HCT116 (cell line): ENCODE measurements around the gene PRKN. TPM values are rescaled to one million over a fixed set of nuclear protein-coding genes. Genes with fewer than 3 reads are reported as not detected.

Source experiments
- ATAC-seq: fragments of 200-7000 bp; cut with Tn5 transposase; 2 replicates; pipeline ENCODE4 v1.9.1; 2020; ENCODE audit warnings: mild to moderate bottlenecking, moderate library complexity
- BruUV-seq: library from RNA; stranded (reverse); fragments of 400-500 nt; replicated peaks from 2 replicates; lab custom pipeline; 2021; lab: Mats Ljungman, UMichigan
- CTCF ChIA-PET: fragments of 300-600 bp; sonication (Branson Sonifier 250); formaldehyde crosslinking; loops from one replicate; lab custom pipeline; 2021; ENCODE audit warnings: antibody characterized with exemption; lab: Charles Lee
- POLR2A ChIA-PET: fragments of 300-600, 350-600 bp; sonication (Branson Sonifier 250); formaldehyde crosslinking; loops from one replicate; lab custom pipeline; 2021; ENCODE audit warnings: antibody characterized with exemption; lab: Charles Lee
- RAD21 ChIA-PET, 2 experiments: fragments of 300-600 bp; sonication (Branson Sonifier 250); formaldehyde crosslinking; loops; one replicate each; lab custom pipeline; 2023; ENCODE audit warnings: low total read pairs in 2 of 2; ENCODE audit not compliant: uncharacterized antibody in 2 of 2, unreplicated experiment in 2 of 2, low non-redundant PET in 1 of 2; lab: Charles Lee
- DNase-seq: peaks from one replicate; pipeline ENCODE4 v3.0.0-alpha.2; 2010; ENCODE audit warnings: low read depth, low spot score
- H2AFZ ChIP-seq: fragments of 200-600 bp; shearing (Covaris generic), sonication (generic); 2 replicates; pipeline ENCODE4 v1.6.1; 2017; ENCODE audit warnings: low read depth, mixed run types, mixed read lengths, antibody characterized with exemption, low read length; ENCODE audit not compliant: poor library complexity, severe bottlenecking
- H3K27ac ChIP-seq: 2 replicates; pipeline ENCODE4 v1.5.1; 2012; ENCODE audit warnings: low read depth, low read length
- H3K27me3 ChIP-seq: fragments of 200-600 bp; sonication (generic); 2 replicates; pipeline ENCODE4 v1.6.1; 2016; ENCODE audit warnings: mixed run types, low read length, mixed read lengths; ENCODE audit not compliant: insufficient read depth
- H3K36me3 ChIP-seq, 2 experiments: fragments of 200-500 bp in 1 of 2; fragments of 200-600 bp in 1 of 2; sonication (Bioruptor generic) in 1 of 2; sonication (generic) in 1 of 2; 2 replicates each; pipeline versions ENCODE4 v1.5.1 to v1.6.1; 2014 to 2016; ENCODE audit warnings: low read length in 2 of 2, inconsistent platforms in 1 of 2, mixed read lengths in 1 of 2, mixed run types in 1 of 2; ENCODE audit not compliant: insufficient read depth in 2 of 2, control insufficient read depth in 1 of 2
- H3K4me1 ChIP-seq, 2 experiments: fragments of 200-600 bp in 1 of 2; sonication (generic) in 1 of 2; 2 replicates each; pipeline versions ENCODE4 v1.5.1 to v1.6.1; 2012 to 2017; ENCODE audit warnings: low read length in 2 of 2, inconsistent platforms in 1 of 2, mild to moderate bottlenecking in 1 of 2, mixed read lengths in 1 of 2, mixed run types in 1 of 2, moderate library complexity in 1 of 2; ENCODE audit not compliant: insufficient read depth in 2 of 2, control insufficient read depth in 1 of 2
- H3K4me2 ChIP-seq: fragments of 200-600 bp; sonication (generic); 2 replicates; pipeline ENCODE4 v1.6.1; 2017; ENCODE audit warnings: mixed run types, low read length, mixed read lengths
- H3K4me3 ChIP-seq, 2 experiments: fragments of 200-600 bp in 1 of 2; sonication (generic) in 1 of 2; replicated peaks in 1 of 2; 2 replicates each; pipeline ENCODE4 v1.5.1; 2011 to 2016; ENCODE audit warnings: low read length in 2 of 2, control low read depth in 1 of 2, low read depth in 1 of 2, mild to moderate bottlenecking in 1 of 2, mixed read lengths in 1 of 2, mixed run types in 1 of 2
- H3K79me2 ChIP-seq: fragments of 200-600 bp; sonication (generic); 2 replicates; pipeline ENCODE4 v1.6.1; 2017; ENCODE audit warnings: mild to moderate bottlenecking, mixed run types, low read length, moderate library complexity, mixed read lengths; ENCODE audit not compliant: insufficient read depth
- H3K9ac ChIP-seq: fragments of 200-600 bp; sonication (generic); 2 replicates; pipeline ENCODE4 v1.6.1; 2016; ENCODE audit warnings: low read length, mixed read lengths
- H3K9me2 ChIP-seq: fragments of 200-600 bp; sonication (generic), shearing (Covaris generic); 2 replicates; pipeline ENCODE4 v1.6.1; 2017; ENCODE audit warnings: mixed run types, mild to moderate bottlenecking, moderate library complexity; ENCODE audit not compliant: insufficient read depth
- H3K9me3 ChIP-seq, 2 experiments: fragments of 200-500 bp in 1 of 2; fragments of 200-600 bp in 1 of 2; sonication (Bioruptor generic) in 1 of 2; sonication (generic) in 1 of 2; 2 replicates each; pipeline ENCODE4 v1.6.1; 2014 to 2017; ENCODE audit warnings: low read length in 2 of 2, mixed read lengths in 2 of 2, inconsistent platforms in 1 of 2, low read depth in 1 of 2, mild to moderate bottlenecking in 1 of 2, mixed run types in 1 of 2, moderate library complexity in 1 of 2; ENCODE audit not compliant: control insufficient read depth in 1 of 2, insufficient read depth in 1 of 2
- H4K20me1 ChIP-seq: fragments of 200-600 bp; sonication (generic), shearing (Covaris generic); 2 replicates; pipeline ENCODE4 v1.6.1; 2017; ENCODE audit warnings: mixed run types, mild to moderate bottlenecking, moderate library complexity; ENCODE audit not compliant: insufficient read depth
- ATF3 ChIP-seq: IDR thresholded peaks from 2 replicates; pipeline ENCODE4 v1.6.1; 2012
- CBX3 ChIP-seq: IDR thresholded peaks from 2 replicates; pipeline ENCODE4 v1.6.1; 2012; ENCODE audit warnings: low read depth
- CEBPB ChIP-seq: IDR thresholded peaks from 2 replicates; pipeline ENCODE4 v1.6.1; 2012; ENCODE audit warnings: low read depth
- ELF1 ChIP-seq: IDR thresholded peaks from 2 replicates; pipeline ENCODE4 v1.6.1; 2012; ENCODE audit warnings: low read depth, borderline replicate concordance
- EZH2 ChIP-seq: fragments of 200-600 bp; sonication (generic); IDR thresholded peaks from 2 replicates; pipeline ENCODE4 v1.6.1; 2017; ENCODE audit warnings: antibody characterized with exemption, mixed run types
- FOSL1 ChIP-seq: IDR thresholded peaks from 2 replicates; pipeline ENCODE4 v1.6.1; 2012; ENCODE audit warnings: low read depth
- JUND ChIP-seq: IDR thresholded peaks from 2 replicates; pipeline ENCODE4 v1.6.1; 2012
- MAX ChIP-seq: IDR thresholded peaks from 2 replicates; pipeline ENCODE4 v1.6.1; 2012
- POLR2AphosphoS5 ChIP-seq: IDR thresholded peaks from 2 replicates; pipeline ENCODE4 v1.6.1; 2011; ENCODE audit warnings: mild to moderate bottlenecking, low read depth, low read length, moderate library complexity
- RAD21 ChIP-seq: IDR thresholded peaks from 2 replicates; pipeline ENCODE4 v1.6.1; 2012; ENCODE audit warnings: low read depth, mild to moderate bottlenecking
- SIN3A ChIP-seq: IDR thresholded peaks from 2 replicates; pipeline ENCODE4 v1.6.1; 2012; ENCODE audit warnings: low read depth
- SP1 ChIP-seq: IDR thresholded peaks from 2 replicates; pipeline ENCODE4 v1.6.1; 2012; ENCODE audit warnings: low read depth
- YY1 ChIP-seq: IDR thresholded peaks from 2 replicates; pipeline ENCODE4 v1.6.1; 2011; ENCODE audit warnings: low read length, low read depth, moderate library complexity, mild to moderate bottlenecking; ENCODE audit not compliant: insufficient replicate concordance; ENCODE audit errors: extremely low read depth
- ZBTB33 ChIP-seq: IDR thresholded peaks from 2 replicates; pipeline ENCODE4 v1.6.1; 2011; ENCODE audit warnings: mild to moderate bottlenecking, low read length, moderate library complexity; ENCODE audit not compliant: insufficient replicate concordance; ENCODE audit errors: extremely low read depth
- ZNF274 ChIP-seq: fragments of 200-500 bp; sonication (Bioruptor generic); IDR thresholded peaks from 2 replicates; pipeline ENCODE4 v1.6.1; 2014; ENCODE audit warnings: mild to moderate bottlenecking, low read depth, low read length, inconsistent platforms
- intact Hi-C: fragments of 100-400 bp; cut with micrococcal nuclease; formaldehyde crosslinking; loops from 2 replicates; pipeline ENCODE4 v1.10.0; 2022
- total RNA-seq: library from RNA; stranded (reverse); gene quantifications from one replicate; pipeline ENCODE4 v1.2.1, GENCODE V29; 2021; ENCODE audit not compliant: unreplicated experiment
- TF ChIP-seq, protein P1 (sequence below), 3 experiments: fragments of 200-600 bp in 1 of 3; sonication (generic) in 1 of 3; IDR thresholded peaks in 2 of 3; conservative IDR thresholded peaks in 1 of 3; 2 replicates each; pipeline ENCODE4 v1.5.1; 2012 to 2017; ENCODE audit warnings: low read depth in 2 of 3, low read length in 2 of 3, antibody characterized with exemption in 1 of 3, borderline replicate concordance in 1 of 3, control low read depth in 1 of 3, mild to moderate bottlenecking in 1 of 3, mixed read lengths in 1 of 3, mixed run types in 1 of 3, moderate library complexity in 1 of 3; ENCODE audit not compliant: insufficient read depth in 1 of 3
- TF ChIP-seq, protein P2 (sequence below): IDR thresholded peaks from 2 replicates; pipeline ENCODE4 v1.6.1; 2012; ENCODE audit warnings: low read depth

Gene PRKN
- total RNA-seq, 1 experiment from 2014 or later, result 2.6 TPM

DNA sequence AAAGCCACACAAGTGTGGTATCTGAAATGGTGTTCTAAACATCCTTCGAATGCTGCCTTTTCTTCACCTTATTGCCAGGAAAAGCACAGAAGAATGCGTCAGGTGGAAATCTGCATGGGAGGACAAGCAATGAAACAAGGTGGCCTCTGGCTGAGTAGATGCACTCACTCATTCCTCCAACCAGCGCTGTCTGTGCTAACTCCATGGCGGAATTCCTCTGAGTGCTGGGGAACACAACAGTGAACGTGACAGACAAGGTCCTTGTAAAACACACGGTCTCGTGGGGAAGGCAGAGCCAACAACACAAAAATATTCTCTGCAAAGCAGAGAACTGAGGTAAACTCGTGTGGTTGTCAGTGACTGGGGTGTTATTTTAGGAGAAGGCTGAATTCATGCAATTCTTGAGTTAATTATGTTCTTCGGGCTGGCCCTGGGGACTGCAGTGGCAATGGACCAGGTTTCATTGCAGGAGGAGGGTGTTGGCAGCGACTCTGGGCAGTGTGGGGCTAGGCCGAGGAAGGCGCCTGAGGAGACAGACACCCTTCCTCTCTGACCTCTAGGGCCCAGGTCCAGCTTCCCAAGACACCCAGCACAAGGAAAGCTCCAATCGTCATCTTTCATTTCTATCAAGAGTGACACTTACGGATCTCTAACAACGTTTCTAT, 339.7 kb downstream of the PRKN start:
- Histone ChIP-seq H4K20me1 (no peaks in the 10 kb centered on the region), H3K4me3 (no peak overlapping the region), H3K4me1 (no peaks in the 10 kb centered on the region), H3K9me3 (peaks cover 0 to 2% of the 10 kb centered on the region in 2 experiments; a peak in 1 of 4 replicates), H3K27ac (no peak overlapping the region), H2AFZ (no peak overlapping the region), H3K79me2 (no peaks in the 10 kb centered on the region), H3K4me2 (no peak overlapping the region), H3K27me3 (no peaks in the 10 kb centered on the region), H3K9me2 (no peaks in the 10 kb centered on the region), H3K36me3 (no peaks in the 10 kb centered on the region), H3K9ac (no peak overlapping the region)
- TF ChIP-seq FOSL1 (no peak), EZH2 (no peak), MAX (no peak), JUND (no peak), CEBPB (no peak), SIN3A (no peak), CBX3 (no peak), ATF3 (no peak), SP1 (no peak), ZNF274 (no peak), ELF1 (no peak), YY1 (no peak), ZBTB33 (no peak), RAD21 (no peak), POLR2AphosphoS5 (no peak)
- TF ChIP-seq, protein P1, sequence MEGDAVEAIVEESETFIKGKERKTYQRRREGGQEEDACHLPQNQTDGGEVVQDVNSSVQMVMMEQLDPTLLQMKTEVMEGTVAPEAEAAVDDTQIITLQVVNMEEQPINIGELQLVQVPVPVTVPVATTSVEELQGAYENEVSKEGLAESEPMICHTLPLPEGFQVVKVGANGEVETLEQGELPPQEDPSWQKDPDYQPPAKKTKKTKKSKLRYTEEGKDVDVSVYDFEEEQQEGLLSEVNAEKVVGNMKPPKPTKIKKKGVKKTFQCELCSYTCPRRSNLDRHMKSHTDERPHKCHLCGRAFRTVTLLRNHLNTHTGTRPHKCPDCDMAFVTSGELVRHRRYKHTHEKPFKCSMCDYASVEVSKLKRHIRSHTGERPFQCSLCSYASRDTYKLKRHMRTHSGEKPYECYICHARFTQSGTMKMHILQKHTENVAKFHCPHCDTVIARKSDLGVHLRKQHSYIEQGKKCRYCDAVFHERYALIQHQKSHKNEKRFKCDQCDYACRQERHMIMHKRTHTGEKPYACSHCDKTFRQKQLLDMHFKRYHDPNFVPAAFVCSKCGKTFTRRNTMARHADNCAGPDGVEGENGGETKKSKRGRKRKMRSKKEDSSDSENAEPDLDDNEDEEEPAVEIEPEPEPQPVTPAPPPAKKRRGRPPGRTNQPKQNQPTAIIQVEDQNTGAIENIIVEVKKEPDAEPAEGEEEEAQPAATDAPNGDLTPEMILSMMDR (IDR thresholded peaks at IDR 0.05 in 2 of 3, conservative IDR thresholded peaks at IDR 0.05 in 1 of 3; ENCODE audit: borderline replicate concordance in 1 of 3, insufficient read depth in 1 of 3, low read depth in 2 of 3, low read length in 2 of 3), result no peak
- TF ChIP-seq, protein P2, sequence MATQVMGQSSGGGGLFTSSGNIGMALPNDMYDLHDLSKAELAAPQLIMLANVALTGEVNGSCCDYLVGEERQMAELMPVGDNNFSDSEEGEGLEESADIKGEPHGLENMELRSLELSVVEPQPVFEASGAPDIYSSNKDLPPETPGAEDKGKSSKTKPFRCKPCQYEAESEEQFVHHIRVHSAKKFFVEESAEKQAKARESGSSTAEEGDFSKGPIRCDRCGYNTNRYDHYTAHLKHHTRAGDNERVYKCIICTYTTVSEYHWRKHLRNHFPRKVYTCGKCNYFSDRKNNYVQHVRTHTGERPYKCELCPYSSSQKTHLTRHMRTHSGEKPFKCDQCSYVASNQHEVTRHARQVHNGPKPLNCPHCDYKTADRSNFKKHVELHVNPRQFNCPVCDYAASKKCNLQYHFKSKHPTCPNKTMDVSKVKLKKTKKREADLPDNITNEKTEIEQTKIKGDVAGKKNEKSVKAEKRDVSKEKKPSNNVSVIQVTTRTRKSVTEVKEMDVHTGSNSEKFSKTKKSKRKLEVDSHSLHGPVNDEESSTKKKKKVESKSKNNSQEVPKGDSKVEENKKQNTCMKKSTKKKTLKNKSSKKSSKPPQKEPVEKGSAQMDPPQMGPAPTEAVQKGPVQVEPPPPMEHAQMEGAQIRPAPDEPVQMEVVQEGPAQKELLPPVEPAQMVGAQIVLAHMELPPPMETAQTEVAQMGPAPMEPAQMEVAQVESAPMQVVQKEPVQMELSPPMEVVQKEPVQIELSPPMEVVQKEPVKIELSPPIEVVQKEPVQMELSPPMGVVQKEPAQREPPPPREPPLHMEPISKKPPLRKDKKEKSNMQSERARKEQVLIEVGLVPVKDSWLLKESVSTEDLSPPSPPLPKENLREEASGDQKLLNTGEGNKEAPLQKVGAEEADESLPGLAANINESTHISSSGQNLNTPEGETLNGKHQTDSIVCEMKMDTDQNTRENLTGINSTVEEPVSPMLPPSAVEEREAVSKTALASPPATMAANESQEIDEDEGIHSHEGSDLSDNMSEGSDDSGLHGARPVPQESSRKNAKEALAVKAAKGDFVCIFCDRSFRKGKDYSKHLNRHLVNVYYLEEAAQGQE, result no peak
- DNase-seq (no peak), ATAC-seq (no peak)
- RAD21 ChIA-PET, result no interaction called here
- POLR2A ChIA-PET, result no interaction called here
- intact Hi-C loops, result no loop called here
- CTCF ChIA-PET, result no interaction called here
- no TSS peak for BruUV-seq
